GM23338 (cell line): ENCODE results near the gene BPIFB2. TPM values are rescaled to one million over a fixed set of nuclear protein-coding genes. Genes with fewer than 3 reads are reported as not detected.

Experiments
- ATAC-seq: fragments of 200-7000 bp; cut with Tn5 transposase; 3 replicates; pipeline ENCODE4 v1.9.1; 2020
- DNase-seq: peaks from one replicate; pipeline ENCODE4 v3.0.0-alpha.2; 2015; ENCODE audit warnings: low spot score
- H2AFZ ChIP-seq: fragments of 200-600 bp; sonication (generic); 2 replicates; pipeline ENCODE4 v1.8.0; 2016; ENCODE audit warnings: antibody characterized with exemption, mild to moderate bottlenecking, moderate library complexity
- H3F3A ChIP-seq: fragments of 200-600 bp; sonication (generic); replicated peaks from 2 replicates; pipeline ENCODE4 v1.8.0; 2017; ENCODE audit warnings: antibody characterized with exemption, mixed run types, low read depth
- H3K27ac ChIP-seq: fragments of 200-600 bp; sonication (generic); 2 replicates; pipeline ENCODE4 v1.6.1; 2016; ENCODE audit warnings: low read depth
- H3K27me3 ChIP-seq: fragments of 200-600 bp; sonication (generic); 2 replicates; pipeline ENCODE4 v1.8.0; 2016; ENCODE audit warnings: mild to moderate bottlenecking, mixed run types, moderate library complexity; ENCODE audit not compliant: insufficient read depth
- H3K36me3 ChIP-seq: fragments of 200-600 bp; sonication (generic); 2 replicates; pipeline ENCODE4 v1.8.0; 2016; ENCODE audit warnings: mild to moderate bottlenecking; ENCODE audit not compliant: insufficient read depth
- H3K4me1 ChIP-seq: fragments of 200-600 bp; sonication (generic); 2 replicates; pipeline ENCODE4 v1.8.0; 2016; ENCODE audit warnings: mild to moderate bottlenecking, moderate library complexity; ENCODE audit not compliant: insufficient read depth
- H3K4me2 ChIP-seq: fragments of 200-600 bp; sonication (generic); 2 replicates; pipeline ENCODE4 v1.7.1; 2017; ENCODE audit warnings: mixed run types
- H3K4me3 ChIP-seq: fragments of 200-600 bp; sonication (generic); 2 replicates; pipeline ENCODE4 v1.6.1; 2016; ENCODE audit warnings: mixed run types
- H3K79me2 ChIP-seq: fragments of 200-600 bp; sonication (generic); replicated peaks from 2 replicates; pipeline ENCODE4 v1.8.0; 2017; ENCODE audit warnings: mild to moderate bottlenecking; ENCODE audit not compliant: insufficient read depth
- H3K9me2 ChIP-seq: fragments of 200-600 bp; sonication (generic); 2 replicates; pipeline ENCODE4 v1.8.0; 2017; ENCODE audit not compliant: insufficient read depth
- H4K20me1 ChIP-seq: fragments of 200-600 bp; sonication (generic); replicated peaks from 2 replicates; pipeline ENCODE4 v1.8.0; 2017; ENCODE audit warnings: mild to moderate bottlenecking; ENCODE audit not compliant: insufficient read depth
- H3K27ac Mint-ChIP-seq: 2 replicates; pipeline ENCODE4 v1.8.0; 2020; ENCODE audit warnings: inconsistent platforms, mild to moderate bottlenecking, moderate library complexity, mixed read lengths
- H3K27me3 Mint-ChIP-seq: 3 replicates; pipeline ENCODE4 v1.8.0; 2022; ENCODE audit warnings: low read depth, mild to moderate bottlenecking, moderate library complexity, mixed read lengths, inconsistent platforms; ENCODE audit not compliant: insufficient read depth, poor library complexity
- H3K36me3 Mint-ChIP-seq: 3 replicates; pipeline ENCODE4 v1.8.0; 2021; ENCODE audit warnings: low read depth, mild to moderate bottlenecking, inconsistent platforms, moderate library complexity, mixed read lengths
- H3K4me1 Mint-ChIP-seq: 3 replicates; pipeline ENCODE4 v1.8.0; 2020; ENCODE audit warnings: mild to moderate bottlenecking, inconsistent platforms, mixed read lengths
- H3K4me3 Mint-ChIP-seq: 3 replicates; pipeline ENCODE4 v1.8.0; 2021; ENCODE audit warnings: moderate library complexity, mild to moderate bottlenecking, inconsistent platforms, mixed read lengths
- H3K9me3 Mint-ChIP-seq: 3 replicates; pipeline ENCODE4 v1.8.0; 2020; ENCODE audit warnings: moderate library complexity, mild to moderate bottlenecking, inconsistent platforms, mixed read lengths
- CREB1 ChIP-seq: fragments of 250-450 bp; sonication (Bioruptor Pico); IDR thresholded peaks from 2 replicates; pipeline ENCODE4 v1.5.0; 2020; ENCODE audit warnings: low read depth, mild to moderate bottlenecking, moderate library complexity
- EZH2 ChIP-seq: fragments of 200-600 bp; sonication (generic); IDR thresholded peaks from one replicate; pipeline ENCODE4 v1.8.0; 2017; ENCODE audit warnings: antibody characterized with exemption, mild to moderate bottlenecking, low read depth; ENCODE audit not compliant: unreplicated experiment
- EZH2phosphoT487 ChIP-seq: fragments of 200-600 bp; sonication (generic); IDR thresholded peaks from one replicate; pipeline ENCODE4 v1.8.1; 2018; ENCODE audit warnings: antibody characterized with exemption; ENCODE audit not compliant: unreplicated experiment
- JUNB ChIP-seq: IDR thresholded peaks from one replicate; pipeline ENCODE4 v1.6.1; 2016; ENCODE audit warnings: antibody characterized with exemption; ENCODE audit not compliant: unreplicated experiment
- POLR2AphosphoS5 ChIP-seq: IDR thresholded peaks from 2 replicates; pipeline ENCODE4 v1.6.1; 2016; ENCODE audit warnings: antibody characterized with exemption, low read depth
- STAT1 ChIP-seq: IDR thresholded peaks from one replicate; pipeline ENCODE4 v1.6.1; 2016; ENCODE audit warnings: antibody characterized with exemption; ENCODE audit not compliant: unreplicated experiment
- ZNF331 ChIP-seq: fragments of 250-450 bp; sonication (Bioruptor Pico); IDR thresholded peaks from 2 replicates; pipeline ENCODE4 v1.5.0; 2020; ENCODE audit warnings: low read depth, mild to moderate bottlenecking, moderate library complexity
- polyA plus RNA-seq: library from polyadenylated mRNA; unstranded; fragments of >200 nt; fragmentation: Nextera tagmentation; extraction: Ambion mirVana; gene quantifications from 2 replicates; pipeline ENCODE4 v1.2.1, GENCODE V29; 2016
- total RNA-seq: library from RNA; depleted of rRNA; stranded (reverse); fragments of >200 nt; shearing (Covaris generic); gene quantifications from 2 replicates; pipeline ENCODE4 v1.2.3, GENCODE V29; 2014
- TF ChIP-seq, protein P1 (sequence below): IDR thresholded peaks from 2 replicates; pipeline ENCODE4 v1.6.1; 2016; ENCODE audit warnings: antibody characterized with exemption
- TF ChIP-seq, protein P2 (sequence below), 2 experiments: fragments of 200-600 bp in 1 of 2; sonication (generic) in 1 of 2; conservative IDR thresholded peaks; 2 replicates each; pipeline versions ENCODE4 v1.5.1 to v1.6.1; 2016 to 2017; ENCODE audit warnings: antibody characterized with exemption in 2 of 2, low read depth in 2 of 2, mild to moderate bottlenecking in 2 of 2, moderate library complexity in 1 of 2

The BPIFB2 gene
- total and polyA plus RNA-seq, 2 experiments from 2014 or later = not detected

DNA sequence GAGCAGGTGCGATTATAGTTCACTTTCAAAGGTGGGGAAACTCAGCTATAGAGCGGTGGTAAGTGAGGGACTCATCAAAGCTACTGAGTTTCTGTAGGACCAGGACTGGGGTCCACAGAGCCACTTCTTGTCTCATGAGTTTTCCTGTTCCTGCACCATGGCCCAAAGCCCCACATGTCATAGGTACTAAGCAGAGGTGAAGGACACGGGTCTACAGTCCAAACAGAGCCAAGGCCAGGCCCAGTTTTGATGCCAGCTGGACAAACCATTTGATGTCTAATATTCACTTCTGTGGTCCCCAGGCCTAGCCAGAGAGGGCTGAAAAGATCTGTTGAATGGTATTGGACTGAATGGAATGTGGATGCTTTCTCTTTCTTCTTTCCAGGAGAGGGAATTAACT, 34.9 kb downstream of the BPIFB2 start:
- Histone ChIP-seq H3K79me2 (no peaks in the 10 kb centered on the region), H3K4me3 (no peak overlapping the region), H3K9me2 (peaks cover 3% of the 10 kb centered on the region; the same call in 1 of the 2 replicates), H3K27ac (no peak overlapping the region), H3K36me3 (no peaks in the 10 kb centered on the region; the same call in 1 of the 2 replicates), H4K20me1 (no peaks in the 10 kb centered on the region), H2AFZ (no peak overlapping the region), H3K4me2 (no peak overlapping the region), H3K27me3 (no peaks in the 10 kb centered on the region), H3K4me1 (no peaks in the 10 kb centered on the region), H3F3A (no peaks in the 10 kb centered on the region)
- Mint-ChIP-seq H3K27ac (no peak overlapping the region), H3K27me3 (peaks cover 8% of the 10 kb centered on the region), H3K4me1 (no peaks in the 10 kb centered on the region), H3K36me3 (peaks cover 9% of the 10 kb centered on the region), H3K9me3 (peaks cover 26% of the 10 kb centered on the region), H3K4me3 (no peak overlapping the region)
- ATAC-seq (no peak), DNase-seq (no peak)
- TF ChIP-seq EZH2phosphoT487 (no peak), STAT1 (no peak), CREB1 (CRISPR knock-in tag) (no peak), ZNF331 (CRISPR knock-in tag) (no peak), POLR2AphosphoS5 (no peak)
- TF ChIP-seq, protein P1, sequence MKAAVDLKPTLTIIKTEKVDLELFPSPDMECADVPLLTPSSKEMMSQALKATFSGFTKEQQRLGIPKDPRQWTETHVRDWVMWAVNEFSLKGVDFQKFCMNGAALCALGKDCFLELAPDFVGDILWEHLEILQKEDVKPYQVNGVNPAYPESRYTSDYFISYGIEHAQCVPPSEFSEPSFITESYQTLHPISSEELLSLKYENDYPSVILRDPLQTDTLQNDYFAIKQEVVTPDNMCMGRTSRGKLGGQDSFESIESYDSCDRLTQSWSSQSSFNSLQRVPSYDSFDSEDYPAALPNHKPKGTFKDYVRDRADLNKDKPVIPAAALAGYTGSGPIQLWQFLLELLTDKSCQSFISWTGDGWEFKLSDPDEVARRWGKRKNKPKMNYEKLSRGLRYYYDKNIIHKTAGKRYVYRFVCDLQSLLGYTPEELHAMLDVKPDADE = no peak
- TF ChIP-seq, protein P2, sequence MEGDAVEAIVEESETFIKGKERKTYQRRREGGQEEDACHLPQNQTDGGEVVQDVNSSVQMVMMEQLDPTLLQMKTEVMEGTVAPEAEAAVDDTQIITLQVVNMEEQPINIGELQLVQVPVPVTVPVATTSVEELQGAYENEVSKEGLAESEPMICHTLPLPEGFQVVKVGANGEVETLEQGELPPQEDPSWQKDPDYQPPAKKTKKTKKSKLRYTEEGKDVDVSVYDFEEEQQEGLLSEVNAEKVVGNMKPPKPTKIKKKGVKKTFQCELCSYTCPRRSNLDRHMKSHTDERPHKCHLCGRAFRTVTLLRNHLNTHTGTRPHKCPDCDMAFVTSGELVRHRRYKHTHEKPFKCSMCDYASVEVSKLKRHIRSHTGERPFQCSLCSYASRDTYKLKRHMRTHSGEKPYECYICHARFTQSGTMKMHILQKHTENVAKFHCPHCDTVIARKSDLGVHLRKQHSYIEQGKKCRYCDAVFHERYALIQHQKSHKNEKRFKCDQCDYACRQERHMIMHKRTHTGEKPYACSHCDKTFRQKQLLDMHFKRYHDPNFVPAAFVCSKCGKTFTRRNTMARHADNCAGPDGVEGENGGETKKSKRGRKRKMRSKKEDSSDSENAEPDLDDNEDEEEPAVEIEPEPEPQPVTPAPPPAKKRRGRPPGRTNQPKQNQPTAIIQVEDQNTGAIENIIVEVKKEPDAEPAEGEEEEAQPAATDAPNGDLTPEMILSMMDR (conservative IDR thresholded peaks at IDR 0.05; ENCODE audit: low read depth in 2 of 2) = no peak

DNA sequence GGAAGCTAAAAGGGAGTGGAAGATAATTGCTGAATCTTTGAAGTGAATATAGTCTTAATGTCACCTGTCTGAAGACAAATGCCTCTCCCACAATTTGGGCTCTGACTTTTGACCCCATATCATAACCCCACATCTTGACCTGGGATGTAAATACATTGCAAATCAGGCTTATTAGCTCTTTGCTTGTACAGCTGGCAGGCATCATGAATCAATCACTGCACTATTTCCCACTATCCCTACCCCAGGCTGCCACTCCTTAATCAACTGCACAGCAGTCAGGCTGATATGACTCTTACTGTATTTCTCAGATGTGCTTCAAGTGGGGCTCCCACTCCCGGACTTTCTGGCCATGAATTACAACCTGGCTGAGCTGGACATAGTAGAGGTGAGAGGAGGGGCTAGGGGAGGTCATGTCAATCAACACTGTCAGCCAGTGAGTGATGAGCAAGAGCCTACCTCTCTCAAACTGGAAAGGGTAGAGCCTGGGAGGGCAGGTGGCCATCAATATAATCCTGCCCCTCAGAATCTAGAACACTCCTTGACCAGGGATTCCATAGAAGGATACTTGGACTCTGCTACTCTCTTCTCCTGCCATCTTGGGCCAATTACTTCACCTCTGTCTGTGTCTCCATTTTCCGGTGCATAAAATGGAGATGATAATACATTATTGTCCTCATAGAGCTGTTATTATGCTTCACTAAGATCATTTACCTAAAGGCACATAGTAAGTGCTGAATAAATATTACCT, 35.7 kb downstream of the BPIFB2 start:
- Histone ChIP-seq H3K79me2 (no peaks in the 10 kb centered on the region), H4K20me1 (no peaks in the 10 kb centered on the region), H3K9me2 (peaks cover 3% of the 10 kb centered on the region; the same call in 1 of the 2 replicates), H3K4me3 (no peak overlapping the region), H3K27ac (no peak overlapping the region), H3K36me3 (no peaks in the 10 kb centered on the region; the same call in 1 of the 2 replicates), H3K4me2 (no peak overlapping the region), H3F3A (no peaks in the 10 kb centered on the region), H2AFZ (no peak overlapping the region), H3K4me1 (no peaks in the 10 kb centered on the region), H3K27me3 (no peaks in the 10 kb centered on the region)
- no peaks in the 10 kb centered on the region for H3K4me1 Mint-ChIP-seq
- ATAC-seq (no peak), DNase-seq (no peak)
- H3K27me3 Mint-ChIP-seq = peaks cover 8% of the 10 kb centered on the region
- peaks cover 29% of the 10 kb centered on the region for H3K9me3 Mint-ChIP-seq
- no peak overlapping the region for H3K4me3 Mint-ChIP-seq
- TF ChIP-seq EZH2 (no peak), JUNB (no peak), EZH2phosphoT487 (no peak), POLR2AphosphoS5 (no peak)
- TF ChIP-seq, protein P1 = no peak
- peaks cover 9% of the 10 kb centered on the region for H3K36me3 Mint-ChIP-seq
- no peak overlapping the region for H3K27ac Mint-ChIP-seq
